CD4-positive, alpha-beta T cell treated with Interferon gamma for 1 hour (primary cell): ENCODE data around the gene RASA3.
"Not testable (repeated sequence)": the region's sequence is repeated elsewhere in the genome, so short reads cannot be mapped to it uniquely, and the experiment has no call there.

Experiments used
- DNase-seq: peaks from one replicate; pipeline ENCODE4 v3.0.0-alpha.2; 2020

The RASA3 gene

DNA sequence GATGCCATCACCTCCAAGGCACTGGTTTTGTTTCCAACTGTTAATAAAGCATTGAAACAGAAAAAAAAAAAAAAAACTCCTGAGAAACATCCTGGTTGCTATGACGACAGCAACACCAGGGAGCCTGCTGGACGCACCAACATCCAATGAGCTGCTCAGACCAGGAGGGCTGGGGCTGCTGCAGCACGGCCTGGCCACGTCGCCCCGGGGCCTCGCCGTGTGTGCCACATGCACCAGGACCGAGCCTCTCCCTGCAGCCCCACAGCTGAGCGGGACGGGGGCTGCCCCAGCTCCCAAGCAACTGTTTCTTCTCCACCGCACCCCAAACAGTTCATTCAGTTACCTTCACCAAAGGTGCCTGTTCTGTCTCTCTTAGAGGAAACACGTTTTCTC is 54.5 kb downstream of the RASA3 start:
- no peak for DNase-seq

DNA sequence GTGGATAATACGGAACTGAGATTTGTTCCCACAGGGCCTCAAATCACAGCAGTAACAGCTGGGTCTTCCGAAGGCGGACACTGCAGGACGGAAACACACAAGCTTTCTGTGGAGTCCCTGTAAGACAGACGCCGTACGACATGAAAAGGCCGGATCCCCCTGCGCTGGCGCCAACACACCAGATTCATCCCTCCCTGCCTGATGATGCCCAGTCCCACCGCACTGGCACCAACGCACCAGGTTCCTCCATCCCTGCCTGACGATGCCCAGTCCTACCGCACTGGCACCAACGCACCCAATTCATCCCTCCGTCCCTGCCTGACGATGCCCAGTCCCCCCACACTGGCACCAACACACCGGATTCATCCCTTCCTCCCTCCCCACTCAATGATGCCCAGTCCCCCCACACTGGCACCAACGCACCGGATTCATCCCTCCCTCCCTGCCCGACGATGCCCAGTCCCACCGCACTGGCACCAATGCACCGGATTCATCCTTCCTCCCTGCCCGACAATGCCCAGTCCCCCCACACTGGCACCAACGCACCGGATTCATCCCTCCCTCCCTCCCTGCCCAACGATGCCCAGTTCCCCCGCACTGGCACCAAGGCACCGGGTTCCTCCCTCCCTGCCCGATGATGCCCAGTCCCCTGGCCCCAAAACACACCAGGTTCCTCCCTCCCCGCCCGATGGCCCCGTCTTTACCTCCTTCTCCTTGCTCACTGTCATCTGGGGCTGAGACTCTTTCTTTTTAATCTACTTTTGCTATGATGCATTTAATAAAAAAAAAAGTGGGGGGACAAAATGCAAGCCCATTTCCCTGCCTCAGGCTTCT is 55.1 kb downstream of the RASA3 start:
- DNase-seq, result no peak

DNA sequence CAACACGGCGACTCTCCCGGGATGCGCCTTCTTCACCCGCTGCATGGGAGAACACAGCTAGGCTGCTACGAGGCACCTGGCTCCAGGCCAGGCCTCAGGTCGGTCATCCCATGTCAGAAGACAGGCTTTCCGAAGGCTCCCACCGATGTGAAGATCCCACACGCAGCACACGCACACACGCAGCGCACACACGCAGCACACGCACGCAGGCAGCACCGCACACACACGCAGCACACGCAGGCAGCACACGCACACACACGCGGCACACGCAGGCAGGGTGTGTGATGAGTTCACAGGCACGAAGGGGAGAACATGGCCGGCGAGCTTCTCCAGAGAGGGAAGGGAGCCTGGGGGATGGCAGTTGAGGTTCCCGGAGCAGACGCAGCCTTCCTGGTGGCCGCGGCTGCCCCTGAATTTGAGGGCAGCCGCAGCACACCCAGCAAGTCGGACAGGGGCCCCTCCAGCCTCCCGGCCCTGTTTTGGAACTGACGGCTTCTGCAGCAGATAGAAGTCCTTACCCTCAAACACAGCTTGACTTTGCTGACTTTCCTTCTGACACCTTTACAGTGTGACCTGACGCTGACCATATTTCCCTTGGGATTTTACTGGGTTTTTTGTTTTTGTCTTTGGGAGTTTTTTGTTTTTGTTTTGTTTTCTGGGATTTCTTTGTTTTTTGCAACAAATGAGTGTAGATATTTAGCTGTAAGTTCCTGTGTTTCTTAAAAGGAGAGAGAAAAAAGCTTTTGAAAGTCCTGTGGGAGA is 55.9 kb downstream of the RASA3 start:
- no peak for DNase-seq

- not testable (repeated sequence) for DNase-seq
These were observed 56.6 kb downstream of the RASA3 start for GRCh38 chr13:114075811-114076210.

DNA sequence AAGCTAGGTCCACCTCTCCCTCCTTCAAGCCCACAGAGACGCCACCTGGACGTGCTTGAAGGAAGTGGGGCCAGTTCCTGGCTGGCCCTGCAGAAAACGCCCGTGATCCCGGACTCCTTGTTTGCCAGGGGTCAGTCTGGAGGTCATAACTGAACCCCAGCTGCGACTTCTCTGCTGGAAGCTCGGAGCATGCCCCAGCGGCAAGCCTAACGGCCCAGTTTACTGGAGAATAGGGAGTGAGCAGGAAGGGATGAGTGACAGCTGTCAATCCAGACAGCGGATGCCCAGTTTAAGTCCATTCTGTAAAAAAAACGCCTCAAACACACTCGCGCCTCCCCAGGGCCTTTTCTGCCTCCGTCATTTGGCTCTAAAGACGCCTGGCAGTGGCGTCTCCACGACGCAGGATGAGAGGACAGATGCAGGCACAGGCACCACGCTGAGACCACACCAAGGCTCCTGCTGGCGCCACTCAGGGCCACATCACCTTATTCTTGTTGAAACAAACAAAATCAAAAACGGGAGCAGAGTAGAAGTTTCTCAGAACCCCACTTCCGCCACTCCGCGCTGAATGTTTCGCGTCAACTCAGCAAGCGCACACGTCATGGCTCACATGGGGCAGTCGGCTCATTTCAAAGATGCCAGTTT is 57.6 kb downstream of the RASA3 start:
- no peak for DNase-seq

- no peak for DNase-seq
These were observed 58.4 kb downstream of the RASA3 start for GRCh38 chr13:114073881-114074612.

- no peak for DNase-seq
These were observed 60.0 kb downstream of the RASA3 start for GRCh38 chr13:114072421-114072820.

GRCh38 chr13:114071991-114072390 is 60.4 kb downstream of the RASA3 start:
- DNase-seq, result no peak

DNA sequence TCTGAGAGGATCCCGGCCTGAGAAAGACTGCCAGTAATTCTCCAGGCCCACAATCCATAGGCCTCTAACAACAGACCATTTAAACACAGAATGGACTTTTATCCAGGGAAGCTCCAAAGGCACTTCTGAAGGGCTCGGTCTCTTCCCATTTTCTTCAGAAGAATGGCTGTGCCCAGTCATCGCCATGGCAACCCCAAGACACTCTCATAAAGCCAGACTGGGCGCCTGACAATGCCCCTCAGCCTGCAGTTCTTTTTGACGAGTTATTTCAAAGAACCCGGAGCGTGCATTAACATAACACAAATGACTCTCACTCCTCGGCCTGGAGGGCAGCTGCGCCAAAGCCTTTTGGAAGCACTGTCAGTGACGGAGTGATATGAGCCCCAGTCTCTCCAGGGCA is 61.0 kb downstream of the RASA3 start:
- no peak for DNase-seq

GRCh38 chr13:114070098-114070799 is 62.2 kb downstream of the RASA3 start:
- DNase-seq, result no peak

- DNase-seq, result no peak
These were observed 62.9 kb downstream of the RASA3 start for GRCh38 chr13:114069376-114070097.

GRCh38 chr13:114068656-114069318 is 63.6 kb downstream of the RASA3 start:
- no peak for DNase-seq

DNA sequence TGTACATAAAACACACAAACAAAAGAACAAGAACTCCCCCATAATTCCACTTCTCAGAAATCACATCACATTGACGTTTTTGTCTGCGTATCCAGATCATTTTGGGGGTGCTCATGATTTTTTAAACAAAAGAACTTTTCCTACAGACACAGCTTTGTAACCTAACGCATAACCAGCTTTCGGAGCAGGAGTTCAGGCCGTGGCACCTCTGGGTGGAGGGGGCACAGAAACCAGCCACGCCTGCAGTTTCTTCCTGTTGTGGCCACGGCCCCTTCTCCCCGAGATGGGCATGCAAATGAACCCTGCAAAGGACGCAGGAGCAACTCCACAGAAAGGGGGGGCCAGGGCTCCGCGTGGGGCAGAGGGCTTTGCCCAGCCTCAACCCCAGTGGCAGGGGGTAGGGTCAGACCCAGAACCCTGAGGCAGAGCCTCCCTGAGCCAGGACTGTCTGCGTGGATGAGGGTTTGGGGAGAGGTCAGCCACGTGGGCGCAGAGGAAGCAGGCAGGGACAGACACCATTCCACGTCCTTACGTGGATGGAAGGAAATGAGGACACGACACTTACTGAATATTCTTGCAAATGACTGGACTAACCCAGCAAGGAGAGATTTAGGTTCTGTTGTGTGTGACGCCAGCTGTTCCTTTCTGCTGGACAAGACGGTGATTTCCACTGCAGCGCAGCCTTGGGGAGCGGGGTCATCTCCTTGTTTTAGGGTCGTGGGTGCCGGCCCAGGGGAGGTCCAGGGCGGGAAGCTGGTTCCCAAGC is 64.4 kb downstream of the RASA3 start:
- peak; percentile 36 for DNase-seq

- no peak for DNase-seq
These were observed 65.0 kb downstream of the RASA3 start for GRCh38 chr13:114067381-114067885.

DNA sequence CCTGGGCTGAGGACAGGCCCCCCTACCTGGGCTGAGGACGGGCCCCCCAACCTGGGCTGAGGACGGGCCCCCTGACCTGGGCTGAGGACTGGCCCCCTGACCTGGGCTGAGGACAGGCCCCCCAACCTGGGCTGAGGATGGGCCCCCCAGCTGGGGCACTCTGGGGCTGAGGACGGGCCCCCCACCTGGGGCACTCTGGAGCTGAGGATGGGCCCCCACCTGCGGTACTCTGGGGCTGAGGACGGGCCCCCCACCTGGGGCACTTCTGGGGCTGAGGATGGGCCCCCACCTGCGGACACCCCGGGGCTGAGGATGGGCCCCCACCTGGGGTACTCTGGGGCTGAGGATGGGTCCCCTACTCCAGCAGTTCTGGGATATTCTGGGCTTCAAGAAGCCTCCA is 65.5 kb downstream of the RASA3 start:
- DNase-seq, result no peak

GRCh38 chr13:114065926-114066774 is 66.3 kb downstream of the RASA3 start:
- DNase-seq, result no peak

DNA sequence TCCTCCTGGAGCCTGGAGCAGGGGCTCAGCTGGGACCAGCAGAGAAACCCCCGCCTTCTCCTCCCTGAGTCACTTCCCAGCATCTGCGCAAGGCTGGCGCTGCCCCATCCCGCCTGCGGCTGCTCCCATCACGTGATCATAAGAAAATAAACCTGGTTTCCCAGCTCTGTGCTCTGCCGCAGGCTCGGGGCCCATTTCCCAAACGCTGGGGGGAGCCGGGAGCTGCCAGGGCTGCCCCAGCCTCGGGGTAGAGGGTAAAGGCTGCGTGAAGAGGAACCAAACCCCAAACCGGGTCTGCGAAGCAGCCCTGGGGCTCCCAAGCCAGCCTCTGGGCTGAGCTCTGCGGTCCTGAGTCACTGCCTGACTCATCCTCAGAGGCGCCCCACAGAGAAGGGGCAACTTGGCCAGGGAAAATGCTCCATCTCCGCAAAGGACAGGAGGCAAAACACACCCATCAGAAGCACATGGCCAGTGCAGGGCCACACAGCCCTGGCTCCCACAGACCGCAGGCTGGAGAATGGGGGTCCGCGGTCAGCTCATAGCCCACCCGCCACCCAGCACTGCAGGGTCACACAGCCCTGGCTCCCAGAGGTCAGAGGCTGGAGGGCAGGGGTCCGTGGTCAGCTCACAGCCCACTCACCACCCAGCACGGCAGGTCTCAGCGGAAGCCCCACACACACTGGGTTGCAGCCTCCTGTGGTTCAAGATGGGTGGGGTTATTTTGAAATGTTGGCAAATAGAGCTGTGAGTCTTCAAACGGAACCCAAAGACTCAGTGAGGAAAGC is 67.1 kb downstream of the RASA3 start:
- DNase-seq, result peak; percentile 80

- no peak for DNase-seq
These were observed 67.8 kb downstream of the RASA3 start for GRCh38 chr13:114064450-114065140.
